Left lung (tissue), 10 donors: ENCODE measurements around the gene SORCS1. TPM values are rescaled to one million over a fixed set of nuclear protein-coding genes. Genes with fewer than 3 reads are reported as not detected.

Experiments
- ATAC-seq: fragments of 200-7000 bp; cut with Tn5 transposase; one replicate; pipeline ENCODE4 v1.9.1; 2020; ENCODE audit warnings: moderate library complexity
- DNase-seq, 4 donors: peaks; one replicate each; pipeline ENCODE4 v3.0.0-alpha.2; 2013 to 2020
- H3K27ac ChIP-seq, 2 donors: fragments of 200-600 bp; sonication (generic) in 1 of 2; one replicate each; pipeline versions ENCODE4 v1.5.0 to v1.8.0; 2020 to 2021
- H3K27me3 ChIP-seq, 2 donors: fragments of 200-600 bp; sonication (generic) in 1 of 2; one replicate each; pipeline versions ENCODE4 v1.5.0 to v1.8.0; 2020 to 2021
- H3K36me3 ChIP-seq, 2 donors: fragments of 200-600 bp; sonication (generic) in 1 of 2; one replicate each; pipeline versions ENCODE4 v1.5.0 to v1.8.0; 2020 to 2021
- H3K4me1 ChIP-seq, 2 donors: fragments of 200-600 bp; one replicate each; pipeline ENCODE4 v1.8.0; 2021
- H3K4me3 ChIP-seq, 2 donors: fragments of 200-600 bp; sonication (generic) in 1 of 2; one replicate each; pipeline versions ENCODE4 v1.5.0 to v1.8.0; 2020 to 2021; ENCODE audit warnings: mild to moderate bottlenecking in 1 of 2
- H3K9me3 ChIP-seq, 2 donors: fragments of 200-600 bp; sonication (generic) in 1 of 2; one replicate each; pipeline versions ENCODE4 v1.5.0 to v1.8.0; 2020 to 2021
- intact Hi-C, 2 donors: fragments of 100-400 bp; cut with DNase I; formaldehyde crosslinking; loops; one replicate each; pipeline versions ENCODE4 v1.11.2 to v1.14.2; 2022
- polyA plus RNA-seq, 6 donors: library from polyadenylated mRNA; unstranded; fragments of 120-200 nt; gene quantifications; one replicate each; pipeline ENCODE4 v1.2.1, GENCODE V29; 2013; ENCODE audit not compliant: insufficient read length in 6 of 6
- total RNA-seq, 2 donors: library from RNA; stranded (reverse); fragmentation: NEBNext Ultra II Directional; extraction: Animal tissue kit (Norgen Biotek cat#: 25700); gene quantifications; one replicate each; pipeline ENCODE4 v1.2.1, GENCODE V29; 2021
- TF ChIP-seq, protein P1 (sequence below), 2 donors: fragments of 200-600 bp; sonication (generic) in 1 of 2; IDR thresholded peaks; one replicate each; pipeline versions ENCODE4 v1.5.0 to v1.8.0; 2021; ENCODE audit warnings: antibody characterized with exemption in 2 of 2
- donor health status: DM: no; HTN: yes; CAD: no.
- donor health status: DM: no; HTN: no; CAD: no.

SORCS1 gene
- total and polyA plus RNA-seq, 8 donors, result 0.03 to 0.72 (median 0.21) TPM

DNA sequence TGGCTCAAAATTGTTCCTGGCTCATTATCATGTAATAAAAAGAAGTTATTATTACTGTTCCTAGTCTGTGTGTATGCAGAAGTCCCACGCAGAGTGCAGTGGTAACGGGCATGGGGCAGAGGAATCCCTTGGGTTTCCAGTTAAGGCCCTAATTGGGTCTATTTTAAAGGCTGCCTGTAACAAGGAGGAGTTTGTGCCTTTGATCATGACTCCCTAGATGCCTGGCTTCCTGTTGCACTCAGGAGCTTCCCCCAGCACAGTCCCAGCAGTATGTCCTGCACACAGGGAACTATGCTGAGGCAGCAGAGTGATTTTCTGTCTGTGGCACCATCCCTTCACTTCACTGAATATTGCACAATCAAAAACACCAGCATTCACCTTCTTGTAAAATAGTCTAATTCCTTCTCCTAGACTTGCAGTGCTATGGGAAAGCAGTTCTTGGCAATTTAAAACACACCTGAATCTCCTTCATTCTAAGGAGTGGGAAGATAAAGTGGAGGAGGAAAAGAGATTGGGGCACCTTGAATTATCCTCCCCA lies 22.9 kb downstream of the SORCS1 start:
- H3K9me3 ChIP-seq, result no peaks in the 10 kb centered on the region
- no peak overlapping the region for H3K4me3 ChIP-seq
- intact Hi-C loops, result no loop called here
- DNase-seq, result no peak
- no peaks in the 10 kb centered on the region for H3K36me3 ChIP-seq
- no peaks in the 10 kb centered on the region for H3K27me3 ChIP-seq
- TF ChIP-seq, protein P1, sequence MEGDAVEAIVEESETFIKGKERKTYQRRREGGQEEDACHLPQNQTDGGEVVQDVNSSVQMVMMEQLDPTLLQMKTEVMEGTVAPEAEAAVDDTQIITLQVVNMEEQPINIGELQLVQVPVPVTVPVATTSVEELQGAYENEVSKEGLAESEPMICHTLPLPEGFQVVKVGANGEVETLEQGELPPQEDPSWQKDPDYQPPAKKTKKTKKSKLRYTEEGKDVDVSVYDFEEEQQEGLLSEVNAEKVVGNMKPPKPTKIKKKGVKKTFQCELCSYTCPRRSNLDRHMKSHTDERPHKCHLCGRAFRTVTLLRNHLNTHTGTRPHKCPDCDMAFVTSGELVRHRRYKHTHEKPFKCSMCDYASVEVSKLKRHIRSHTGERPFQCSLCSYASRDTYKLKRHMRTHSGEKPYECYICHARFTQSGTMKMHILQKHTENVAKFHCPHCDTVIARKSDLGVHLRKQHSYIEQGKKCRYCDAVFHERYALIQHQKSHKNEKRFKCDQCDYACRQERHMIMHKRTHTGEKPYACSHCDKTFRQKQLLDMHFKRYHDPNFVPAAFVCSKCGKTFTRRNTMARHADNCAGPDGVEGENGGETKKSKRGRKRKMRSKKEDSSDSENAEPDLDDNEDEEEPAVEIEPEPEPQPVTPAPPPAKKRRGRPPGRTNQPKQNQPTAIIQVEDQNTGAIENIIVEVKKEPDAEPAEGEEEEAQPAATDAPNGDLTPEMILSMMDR (IDR thresholded peaks at IDR 0.05), result no peak
- no peaks in the 10 kb centered on the region for H3K4me1 ChIP-seq
- ATAC-seq, result no peak
- no peak overlapping the region for H3K27ac ChIP-seq

DNA sequence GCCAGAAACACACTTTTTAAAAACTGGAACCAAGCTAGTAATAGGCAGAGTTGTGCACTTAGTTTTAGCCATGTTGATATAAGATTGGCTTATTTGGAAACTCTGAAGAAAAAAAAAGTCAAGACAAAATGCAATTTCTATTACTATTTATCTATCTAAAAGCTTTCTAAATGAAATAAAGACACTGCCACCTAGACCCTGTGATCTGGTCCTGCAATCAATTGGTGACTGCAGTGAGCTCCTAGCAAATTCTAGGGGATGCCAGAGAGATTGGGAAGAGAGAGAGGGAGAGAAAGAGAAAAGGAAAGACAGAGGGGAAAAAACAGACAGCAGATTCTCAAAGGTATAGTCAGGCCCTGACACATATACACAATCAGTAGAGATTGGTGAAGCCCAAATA lies 25.3 kb downstream of the SORCS1 start:
- Histone ChIP-seq H3K27ac (no peak overlapping the region), H3K36me3 (no peaks in the 10 kb centered on the region), H3K27me3 (no peaks in the 10 kb centered on the region), H3K4me1 (no peaks in the 10 kb centered on the region), H3K4me3 (no peak overlapping the region), H3K9me3 (no peaks in the 10 kb centered on the region)
- intact Hi-C loops, result no loop called here
- DNase-seq (no peak), ATAC-seq (no peak)
- TF ChIP-seq, protein P1 (IDR thresholded peaks at IDR 0.05), result no peak

DNA sequence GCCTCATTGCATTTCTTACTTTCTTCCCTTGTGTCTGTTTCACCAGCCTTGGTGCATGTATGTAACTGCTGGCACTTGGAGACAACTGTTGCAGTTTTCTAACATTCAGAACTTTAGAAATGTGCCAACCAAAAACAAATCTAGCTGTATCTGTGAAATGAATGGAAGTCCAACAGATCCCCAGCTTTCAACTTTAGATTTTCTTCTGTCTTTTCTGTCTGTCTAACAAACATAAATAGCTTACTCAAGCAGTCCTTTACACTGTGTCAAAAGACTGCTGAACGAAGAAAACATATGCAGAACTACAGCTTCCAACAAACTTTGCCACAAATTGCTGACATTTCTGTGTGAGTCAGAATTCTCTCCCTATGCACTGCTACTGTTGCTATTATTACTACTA lies 30.9 kb downstream of the SORCS1 start:
- no peak for DNase-seq
- no peak overlapping the region for H3K4me3 ChIP-seq
- ATAC-seq, result no peak
- no peak overlapping the region for H3K27ac ChIP-seq
- intact Hi-C loops, result no loop called here
- H3K27me3 ChIP-seq, result no peaks in the 10 kb centered on the region
- TF ChIP-seq, protein P1 (IDR thresholded peaks at IDR 0.05), result no peak
- no peaks in the 10 kb centered on the region for H3K4me1 ChIP-seq
- H3K36me3 ChIP-seq, result no peaks in the 10 kb centered on the region
- no peaks in the 10 kb centered on the region for H3K9me3 ChIP-seq

DNA sequence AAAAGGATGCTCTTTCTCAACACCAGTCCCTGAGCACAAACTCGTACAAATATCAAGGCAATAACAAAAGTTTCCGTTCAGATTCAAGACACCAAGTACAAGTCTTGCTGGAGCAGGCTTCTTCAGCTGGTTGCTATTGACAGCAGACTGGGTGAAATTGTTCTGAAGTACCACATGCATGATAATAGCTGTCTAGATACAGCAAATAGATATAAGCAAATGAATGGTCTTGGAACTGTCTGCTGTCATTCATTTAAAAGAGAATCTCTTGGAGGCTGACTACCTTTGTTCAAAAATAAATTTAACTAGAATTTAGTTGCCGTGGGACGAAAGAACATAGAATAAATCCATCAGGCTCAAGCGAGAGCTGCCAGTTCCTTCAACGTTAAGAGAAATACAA lies 35.5 kb downstream of the SORCS1 start:
- no peaks in the 10 kb centered on the region for H3K27me3 ChIP-seq
- no peaks in the 10 kb centered on the region for H3K9me3 ChIP-seq
- no peak for DNase-seq
- TF ChIP-seq, protein P1 (IDR thresholded peaks at IDR 0.05), result no peak
- H3K4me3 ChIP-seq, result no peak overlapping the region
- no peaks in the 10 kb centered on the region for H3K4me1 ChIP-seq
- no peak overlapping the region for H3K27ac ChIP-seq
- intact Hi-C loops, result no loop called here
- H3K36me3 ChIP-seq, result no peaks in the 10 kb centered on the region
- ATAC-seq, result no peak

DNA sequence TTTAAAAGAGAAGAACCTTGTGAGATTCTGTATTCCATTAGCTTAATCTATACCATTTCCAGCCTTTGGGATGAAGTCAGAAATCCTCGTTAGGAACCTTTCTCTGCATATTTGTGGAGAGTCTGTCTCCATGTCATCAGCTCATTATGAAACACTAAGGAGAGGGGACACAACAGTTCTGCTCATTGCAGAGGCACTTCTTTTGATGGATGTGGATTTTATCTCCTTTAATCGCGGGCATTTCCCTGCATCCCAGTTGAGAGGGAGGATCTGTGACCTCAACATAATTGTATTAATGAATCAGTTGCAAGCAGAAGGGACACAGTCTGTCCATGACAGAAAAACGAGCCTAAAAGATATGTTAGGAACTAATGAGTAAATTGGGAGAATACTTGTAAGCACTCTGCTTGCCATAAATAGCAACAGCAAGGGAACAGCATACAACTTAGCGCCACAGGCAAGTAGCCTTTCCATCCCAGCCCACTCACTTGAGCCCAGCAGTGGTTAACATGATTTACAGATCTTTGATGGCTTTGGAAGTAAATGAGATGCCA lies 37.9 kb downstream of the SORCS1 start:
- intact Hi-C loops, result no loop called here
- Histone ChIP-seq H3K27me3 (no peaks in the 10 kb centered on the region), H3K4me1 (no peaks in the 10 kb centered on the region), H3K4me3 (no peak overlapping the region), H3K9me3 (no peaks in the 10 kb centered on the region), H3K27ac (no peak overlapping the region), H3K36me3 (no peaks in the 10 kb centered on the region)
- DNase-seq (no peak), ATAC-seq (no peak)
- TF ChIP-seq, protein P1 (IDR thresholded peaks at IDR 0.05), result no peak
